ENCODE data around the gene MTTP.
"Not testable (repeated sequence)": the region's sequence is repeated elsewhere in the genome, so short reads cannot be mapped to it uniquely, and the experiment has no call there.

Gene MTTP

DNA sequence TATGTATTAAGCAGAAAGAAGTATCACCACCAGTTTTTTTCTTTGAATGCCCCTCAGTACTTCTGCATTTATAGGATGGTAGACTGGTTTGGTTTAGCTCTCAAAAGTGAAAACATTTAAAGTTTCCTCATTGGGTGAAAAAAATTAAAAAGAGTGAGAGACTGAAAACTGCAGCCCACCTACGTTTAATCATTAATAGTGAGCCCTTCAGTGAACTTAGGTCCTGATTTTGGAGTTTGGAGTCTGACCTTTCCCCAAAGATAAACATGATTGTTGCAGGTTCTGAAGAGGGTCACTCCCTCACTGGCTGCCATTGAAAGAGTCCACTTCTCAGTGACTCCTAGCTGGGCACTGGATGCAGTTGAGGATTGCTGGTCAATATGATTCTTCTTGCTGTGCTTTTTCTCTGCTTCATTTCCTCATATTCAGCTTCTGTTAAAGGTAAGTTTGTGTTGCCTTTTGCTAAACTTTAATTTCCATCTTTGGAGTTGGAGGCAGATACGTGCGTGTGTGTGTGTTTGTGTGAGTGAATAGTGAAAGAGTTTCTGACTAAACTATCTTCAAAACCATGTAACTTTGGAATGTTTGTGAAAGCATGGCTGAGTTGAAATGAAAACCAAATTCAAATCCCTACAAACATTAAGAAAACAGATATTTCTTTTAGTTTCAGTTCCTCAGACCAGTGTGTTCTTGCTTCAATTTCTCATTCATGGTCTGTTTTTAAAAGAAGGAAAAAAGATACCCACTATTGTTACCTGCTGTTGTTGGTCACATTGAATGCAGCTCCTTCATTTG is at the start of gene MTTP:
Gene MTTP, plus strand, starts transcription at position 295 of the 795 bp plus-strand sequence. Its CDS starts 86 bp downstream, at position 381.
- DNase-seq (ENCODE audit: low read depth): no peak

DNA sequence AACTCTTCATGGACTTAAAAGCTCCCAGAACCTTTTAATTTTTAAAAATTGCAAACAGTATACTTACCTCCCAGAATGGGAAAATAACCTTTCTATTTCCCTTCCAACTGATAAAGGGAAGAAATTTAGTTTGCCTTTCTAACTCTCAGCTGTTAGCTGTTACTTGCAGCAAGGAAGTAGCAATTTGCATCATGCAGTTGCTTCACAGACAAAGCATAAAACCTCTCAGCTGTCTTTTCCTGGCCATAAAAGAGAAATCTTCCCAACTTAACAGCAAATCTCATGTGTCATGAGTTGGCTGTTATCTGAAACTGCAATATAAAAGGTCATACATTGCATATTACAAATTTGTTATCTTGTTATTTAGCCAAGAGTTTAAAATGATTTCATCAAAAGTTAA is 45.4 kb upstream of the MTTP start:
- DNase-seq (ENCODE audit: low read depth): no peak

DNA sequence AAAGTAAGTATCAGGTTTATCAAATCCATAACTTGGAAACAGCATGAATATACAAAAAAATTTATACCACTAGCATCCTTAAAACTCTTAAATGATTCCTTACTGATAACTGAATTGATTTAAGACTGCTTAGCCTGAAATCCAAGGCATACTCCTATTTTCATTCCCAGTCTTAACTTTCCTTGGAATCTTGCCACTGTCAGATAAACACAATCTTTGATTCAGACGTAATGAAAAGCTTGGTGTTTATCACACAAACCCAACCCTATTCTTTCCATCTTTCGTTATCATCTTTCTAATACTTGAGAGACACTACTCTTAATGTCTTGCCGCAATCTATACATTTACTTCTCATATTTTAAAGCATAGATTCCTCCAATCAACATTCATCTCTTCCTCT is 44.7 kb upstream of the MTTP start:
- no peak for DNase-seq (ENCODE audit: low read depth)

DNA sequence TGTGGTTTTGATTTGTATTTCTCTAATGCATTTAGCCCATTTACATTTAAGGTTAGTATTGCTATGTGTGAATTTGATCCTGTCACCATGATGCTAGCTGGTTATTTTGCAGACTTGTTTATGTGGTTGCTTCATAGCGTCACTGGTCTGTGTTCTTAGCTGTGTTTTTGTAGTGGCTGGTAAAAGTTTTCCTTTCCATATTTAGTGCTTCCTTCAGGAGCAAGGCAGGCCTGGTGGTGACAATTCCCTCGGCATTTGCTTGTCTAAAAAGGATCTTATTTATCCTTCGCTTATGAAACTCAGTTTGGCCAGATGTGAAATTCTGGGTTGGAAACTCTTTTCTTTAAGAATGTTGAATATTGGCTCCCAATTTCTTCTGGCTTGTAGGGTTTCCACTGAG is 39.9 kb upstream of the MTTP start:
- DNase-seq (ENCODE audit: low read depth): not testable (repeated sequence)

DNA sequence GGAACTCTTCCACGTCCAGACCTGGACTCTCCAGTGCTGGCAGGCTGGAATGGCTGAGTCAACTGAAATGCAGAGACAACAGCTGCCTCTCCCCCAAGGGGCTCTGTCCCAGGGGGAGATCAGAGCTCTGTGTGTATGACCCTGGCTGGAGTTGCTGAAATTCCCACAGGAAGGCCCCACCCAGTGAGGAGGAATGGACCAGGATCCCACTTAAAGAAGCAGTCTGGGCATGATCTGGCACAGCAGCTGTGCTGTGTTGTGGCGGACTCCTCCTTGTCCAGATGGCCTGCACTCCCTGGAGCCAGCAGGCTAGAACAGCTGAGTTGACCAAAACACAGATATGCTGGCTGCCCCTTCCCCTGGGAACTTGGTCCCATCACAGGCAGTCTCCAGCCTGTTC is 38.4 kb upstream of the MTTP start:
- DNase-seq (ENCODE audit: low read depth): no peak

DNA sequence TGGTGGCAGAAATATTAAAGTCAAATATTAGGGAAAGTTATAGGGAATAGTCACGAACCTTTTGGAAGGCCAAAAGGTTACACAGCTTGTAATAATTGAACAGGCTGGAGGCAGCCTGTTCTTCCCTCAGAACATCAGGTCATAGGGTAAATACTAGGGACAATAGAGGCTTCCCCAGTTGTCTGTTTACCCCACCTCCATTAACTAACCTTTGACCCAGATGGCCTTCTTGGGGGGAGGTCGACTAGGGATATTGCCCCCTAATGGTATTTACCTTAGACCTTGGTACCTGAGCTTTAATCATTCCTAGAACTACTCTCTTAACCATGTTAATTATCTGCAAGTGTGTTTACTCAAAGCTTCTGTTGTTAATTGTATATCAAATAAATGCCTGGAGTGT is 37.8 kb upstream of the MTTP start:
- DNase-seq (ENCODE audit: low read depth): no peak

DNA sequence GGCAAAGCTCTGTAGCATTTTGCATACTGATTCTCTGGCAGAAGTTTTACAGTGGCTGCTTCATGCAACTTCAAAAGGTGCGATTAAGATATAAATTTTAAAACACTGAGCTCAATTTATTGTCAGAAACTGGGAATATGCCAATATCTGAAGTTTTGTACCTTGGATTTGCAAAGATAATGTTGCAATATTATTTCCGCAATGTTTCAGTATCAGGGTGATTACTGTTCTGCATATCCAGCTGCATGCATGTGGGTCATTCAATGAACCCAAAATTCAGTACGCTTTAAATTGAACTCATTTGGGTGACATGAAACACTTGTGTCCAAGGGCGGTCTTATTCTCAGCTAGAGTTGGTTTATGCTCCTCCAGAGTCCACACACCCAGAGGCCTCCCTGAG is 37.0 kb upstream of the MTTP start:
- no peak for DNase-seq (ENCODE audit: low read depth)

DNA sequence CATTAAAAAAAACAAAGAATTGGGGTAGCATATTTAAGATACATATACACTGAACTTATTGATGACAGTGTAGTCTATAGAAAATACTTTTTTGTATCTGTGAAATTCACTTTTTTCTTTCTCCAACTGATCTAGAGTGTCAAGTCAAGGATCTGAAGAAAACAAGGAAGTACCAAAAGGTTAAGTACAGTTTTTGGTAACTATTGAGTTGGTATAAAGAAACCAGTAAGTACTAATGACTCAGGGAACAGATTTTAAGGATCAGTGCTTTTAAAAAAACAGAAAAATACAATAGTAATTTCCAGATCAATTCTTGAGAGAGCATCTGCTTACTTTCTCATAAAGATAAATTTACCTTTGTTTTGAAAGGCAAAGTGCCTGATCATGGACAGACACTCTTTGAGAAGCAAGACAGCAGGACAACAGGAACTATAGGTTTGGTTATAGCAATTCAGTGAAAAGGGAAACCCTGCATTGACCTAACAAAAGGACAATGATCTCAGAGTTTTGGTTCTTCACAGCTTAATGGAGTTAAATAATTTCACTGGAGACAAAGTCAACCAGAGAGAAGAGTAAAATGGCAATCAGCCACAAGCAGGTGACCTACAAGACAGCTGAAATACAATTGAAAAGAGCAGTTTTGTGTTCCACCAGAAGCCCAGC is 34.2 kb upstream of the MTTP start:
- DNase-seq (ENCODE audit: low read depth): no peak

DNA sequence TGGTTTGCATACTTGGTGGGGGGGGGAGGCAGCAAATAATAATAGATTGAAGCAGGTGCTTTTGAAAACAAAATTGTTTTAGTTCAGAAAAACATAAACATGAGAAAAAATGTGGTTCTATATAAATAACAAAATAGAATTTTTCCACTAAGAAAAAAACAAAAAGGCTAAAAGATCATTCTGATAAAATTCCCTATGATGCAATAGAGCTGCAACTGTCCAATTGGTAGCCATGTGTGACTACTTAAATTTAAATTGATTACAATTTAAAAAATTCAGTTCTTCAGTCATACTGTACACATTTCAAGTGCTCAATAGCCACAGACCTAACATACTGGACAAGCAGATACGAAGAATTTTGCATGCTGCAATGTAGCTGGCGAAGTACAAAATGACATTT is 21.8 kb upstream of the MTTP start:
- no peak for DNase-seq (ENCODE audit: low read depth)

DNA sequence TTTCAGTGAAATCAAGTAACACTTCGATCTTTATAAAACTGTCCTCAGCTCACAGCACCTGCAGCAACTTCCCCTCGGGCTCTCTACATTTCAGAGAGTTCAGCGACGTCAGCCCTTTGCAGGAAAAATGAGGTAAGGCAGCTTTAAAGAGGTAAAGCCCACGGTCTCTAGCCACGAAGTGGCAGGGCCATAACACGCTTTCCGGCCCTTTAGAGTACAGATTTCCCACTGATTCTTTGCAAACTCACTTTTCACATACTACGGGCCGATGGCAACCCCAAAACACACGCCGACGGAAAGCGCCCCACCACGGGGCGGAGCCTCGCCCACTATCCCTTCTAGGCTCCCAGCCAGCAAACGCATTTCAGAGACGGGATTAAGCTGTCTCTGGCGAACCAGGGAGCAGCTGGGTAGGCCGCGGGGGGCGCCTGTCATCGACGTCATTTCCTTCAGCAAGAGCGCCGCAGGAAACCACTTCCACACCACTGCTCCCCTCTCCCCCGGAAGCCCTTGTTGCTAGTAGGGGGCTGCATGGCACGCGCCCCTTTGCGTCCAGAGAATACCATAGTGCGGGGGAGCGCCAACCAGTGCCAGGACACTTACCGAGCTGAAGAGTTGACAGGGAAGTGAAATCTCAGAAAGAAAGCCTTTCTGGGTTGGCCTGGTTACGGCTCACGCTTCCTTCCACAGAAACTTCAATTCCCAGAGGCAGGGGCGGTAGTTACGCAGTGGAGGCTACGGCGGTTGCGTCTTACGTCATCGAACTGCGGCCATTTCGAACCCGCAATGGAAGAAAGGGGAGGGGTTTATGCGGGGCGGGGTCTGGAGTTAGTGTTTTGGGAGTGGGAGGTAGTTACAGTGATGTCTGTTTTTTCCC is 11.1 kb upstream of the MTTP start, which contains the start of gene TRMT10A:
Gene TRMT10A, minus strand, starts transcription at position 730 of the 877 bp plus-strand sequence. CDS start 4,701 bp downstream, outside the sequence.
- DNase-seq (ENCODE audit: low read depth): peak; percentile 94

DNA sequence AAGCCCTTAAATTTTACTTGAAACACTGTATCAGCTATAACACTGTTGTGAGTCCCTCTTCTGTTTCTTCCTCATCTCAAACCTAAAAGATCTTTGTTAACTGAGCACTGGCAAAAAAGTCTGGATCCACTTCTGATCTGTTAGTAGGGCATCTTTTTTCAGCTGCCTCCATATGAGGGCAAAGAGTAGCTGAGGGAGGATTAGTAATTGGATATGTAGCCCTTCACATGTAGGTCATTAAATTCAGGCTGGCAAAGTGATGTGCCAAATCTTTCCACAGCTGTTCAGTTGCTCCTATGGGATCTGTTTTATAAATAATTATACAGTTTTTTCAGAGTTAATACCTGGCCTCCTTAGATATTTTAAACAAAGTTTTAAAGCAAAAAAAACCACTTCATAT is 9.7 kb upstream of the MTTP start:
- no peak for DNase-seq (ENCODE audit: low read depth)

DNA sequence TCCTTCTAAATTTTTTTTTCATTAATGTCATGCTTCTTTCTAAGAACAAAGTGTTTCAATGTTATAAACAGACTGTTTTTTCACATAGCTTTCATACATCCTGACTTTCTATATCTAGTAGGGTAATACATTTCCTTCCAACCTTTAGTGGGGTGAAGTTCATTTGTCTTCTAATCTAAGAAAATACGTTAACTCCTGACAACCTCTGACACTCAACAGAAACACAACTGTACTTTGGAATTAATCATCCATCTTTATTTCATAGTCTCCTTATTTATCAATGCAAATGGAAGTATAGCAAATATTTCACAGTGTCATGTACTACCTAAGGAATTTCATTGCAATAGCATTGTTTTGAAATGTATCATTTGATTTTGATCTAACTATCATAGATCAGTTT is 2.7 kb upstream of the MTTP start:
- DNase-seq (ENCODE audit: low read depth): no peak

DNA sequence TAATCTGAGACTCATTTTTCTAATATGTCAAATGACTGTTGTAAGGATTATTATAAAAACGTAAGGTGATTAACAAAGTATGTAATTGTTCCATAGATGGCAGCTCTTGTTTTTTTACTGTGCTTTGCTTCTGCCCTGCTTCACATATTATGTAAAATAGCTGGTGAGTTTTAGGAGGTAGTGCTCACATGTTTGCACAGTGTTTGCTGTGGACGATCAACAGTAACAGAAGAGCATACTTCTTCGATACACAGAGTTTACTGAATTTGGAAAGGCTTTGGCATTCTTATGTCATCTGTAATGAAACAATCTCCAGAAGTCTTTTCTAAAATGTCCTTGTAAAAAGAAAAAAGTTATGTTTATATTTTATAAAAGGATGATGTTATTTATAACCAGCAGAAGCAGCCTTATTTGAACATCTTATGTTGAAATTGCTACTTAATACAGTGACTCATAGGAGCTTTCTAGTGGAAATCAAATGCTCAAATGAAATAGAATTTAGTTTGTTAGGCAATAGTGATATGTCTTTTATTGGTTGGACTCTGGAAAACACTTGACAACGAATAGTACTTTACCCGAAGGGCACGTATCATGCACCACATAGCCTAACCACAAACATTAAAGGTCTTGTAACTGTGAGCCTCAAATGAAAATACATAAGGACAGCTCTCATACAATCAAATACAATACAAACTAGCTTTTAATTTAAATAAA is 1.9 kb upstream of the MTTP start:
- no peak for DNase-seq (ENCODE audit: low read depth)

DNA sequence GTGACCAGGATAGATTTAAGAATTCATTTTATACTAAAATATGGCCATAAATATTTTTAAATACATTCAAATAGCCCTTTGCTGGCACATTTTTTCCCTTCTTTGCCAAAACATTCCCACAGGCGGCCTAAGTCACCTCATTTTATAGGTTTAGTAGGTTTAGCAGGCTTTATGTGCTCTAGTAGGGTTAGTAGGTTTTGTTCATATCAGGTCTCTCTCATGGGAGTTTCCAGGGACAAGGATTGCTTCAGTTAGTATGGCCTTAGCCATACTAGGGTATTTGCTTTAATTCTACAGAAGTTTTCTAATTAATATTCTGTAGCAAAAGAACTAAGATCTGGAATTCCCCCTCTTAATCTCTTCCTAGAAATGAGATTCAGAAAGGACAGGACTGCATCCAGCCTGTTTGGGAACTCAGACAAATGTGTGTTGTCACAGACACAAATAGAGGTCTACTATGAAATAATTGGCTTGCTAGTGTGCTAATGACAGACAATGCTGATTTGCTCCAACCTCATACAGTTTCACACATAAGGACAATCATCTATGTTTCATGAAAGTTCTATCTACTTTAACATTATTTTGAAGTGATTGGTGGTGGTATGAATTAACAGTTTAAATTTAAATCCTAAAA is 772 bp upstream of the MTTP start:
- no peak for DNase-seq (ENCODE audit: low read depth)

DNA sequence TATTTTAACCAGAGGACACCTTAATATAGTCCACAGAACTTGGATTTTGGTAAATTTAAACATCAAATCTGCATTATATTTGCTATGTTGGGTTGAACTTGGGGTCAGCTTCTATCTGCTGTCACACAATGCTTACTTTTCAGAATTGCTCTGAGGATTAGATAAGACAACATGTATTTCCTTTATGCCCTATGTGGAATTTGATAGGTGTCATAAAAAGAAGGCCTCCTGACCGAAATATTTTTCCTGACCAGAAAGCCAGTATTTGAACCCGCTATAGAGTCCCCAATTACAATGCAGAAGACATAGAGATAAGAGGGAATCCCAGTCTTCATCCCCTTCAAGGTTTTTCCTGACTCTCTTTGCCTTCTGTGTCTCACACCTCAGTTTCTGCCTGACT is 4.1 kb downstream of the MTTP start:
- no peak for DNase-seq (ENCODE audit: low read depth)

DNA sequence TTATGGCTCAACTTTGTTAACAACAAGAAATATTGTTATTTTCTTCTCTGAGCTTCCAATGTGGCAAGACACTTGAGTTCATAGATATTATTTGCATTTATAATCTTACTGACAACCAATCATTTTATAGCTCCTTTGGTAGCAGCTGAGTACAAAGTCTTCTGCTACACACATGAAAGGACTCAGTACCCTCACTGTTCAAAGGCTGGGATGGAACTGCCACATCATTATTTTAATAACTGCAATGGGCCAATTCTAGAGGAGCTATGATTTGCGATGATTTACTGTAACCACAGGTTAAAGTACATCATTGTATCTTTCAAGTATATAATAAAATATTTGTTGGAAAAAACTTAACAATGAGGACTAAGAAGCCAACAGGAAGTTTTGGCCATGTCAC is 10.9 kb downstream of the MTTP start:
- no peak for DNase-seq (ENCODE audit: low read depth)

DNA sequence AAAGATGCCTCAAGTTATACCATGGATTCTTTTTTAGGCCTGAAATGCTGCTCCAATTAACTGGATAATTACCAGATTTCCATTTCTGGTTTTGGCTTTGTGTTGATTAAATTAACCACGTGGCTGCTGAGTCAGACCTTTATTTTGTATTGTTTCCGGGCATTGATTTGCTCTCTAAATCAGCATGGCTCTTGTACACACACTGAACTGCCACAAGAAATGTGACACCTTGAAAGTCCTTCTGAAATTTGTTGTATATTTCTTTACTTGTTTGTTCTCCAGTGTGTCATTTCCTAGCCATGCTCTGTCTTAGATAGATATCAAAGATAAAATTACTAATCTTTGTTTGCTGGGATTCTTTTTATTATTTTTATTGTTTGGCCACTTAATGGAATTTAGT is 11.7 kb downstream of the MTTP start:
- no peak for DNase-seq (ENCODE audit: low read depth)

DNA sequence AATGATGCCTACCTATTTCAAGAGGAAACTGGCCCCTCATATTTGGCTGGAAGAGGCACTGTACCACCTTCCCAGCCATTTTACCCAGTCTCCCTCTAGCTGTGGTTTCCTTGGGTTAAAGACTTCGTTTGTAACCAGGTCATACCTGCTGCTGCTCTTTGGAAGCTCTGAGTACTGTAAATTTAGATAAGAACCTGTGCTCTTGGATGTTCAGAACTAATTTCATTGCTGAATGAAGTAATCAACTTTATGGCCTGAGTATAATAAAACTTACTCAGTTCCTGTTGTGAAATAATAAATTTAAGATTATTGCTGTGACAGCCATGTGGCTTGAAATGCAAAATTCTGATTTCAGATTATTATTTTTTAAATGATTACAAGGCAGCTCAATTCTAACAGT is 12.2 kb downstream of the MTTP start:
- no peak for DNase-seq (ENCODE audit: low read depth)

DNA sequence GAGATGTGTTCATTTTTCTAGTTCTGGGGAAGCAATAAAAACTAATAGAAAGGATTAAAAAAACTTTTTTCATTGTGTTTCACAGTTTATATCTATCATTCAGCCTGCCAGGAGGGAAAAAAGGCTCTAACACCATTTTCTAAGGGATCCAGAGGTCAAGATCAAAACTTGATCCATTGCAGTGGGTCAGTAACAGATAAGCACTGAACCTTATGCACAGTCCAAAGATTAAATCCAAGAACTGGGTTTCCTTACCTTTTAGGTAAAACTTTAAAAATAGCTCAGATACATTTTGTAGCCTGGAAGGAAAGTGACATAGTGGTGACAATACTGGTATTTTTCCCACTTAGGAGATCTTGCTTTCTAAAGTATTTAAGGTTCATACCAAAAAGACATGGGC is 12.7 kb downstream of the MTTP start:
- no peak for DNase-seq (ENCODE audit: low read depth)

DNA sequence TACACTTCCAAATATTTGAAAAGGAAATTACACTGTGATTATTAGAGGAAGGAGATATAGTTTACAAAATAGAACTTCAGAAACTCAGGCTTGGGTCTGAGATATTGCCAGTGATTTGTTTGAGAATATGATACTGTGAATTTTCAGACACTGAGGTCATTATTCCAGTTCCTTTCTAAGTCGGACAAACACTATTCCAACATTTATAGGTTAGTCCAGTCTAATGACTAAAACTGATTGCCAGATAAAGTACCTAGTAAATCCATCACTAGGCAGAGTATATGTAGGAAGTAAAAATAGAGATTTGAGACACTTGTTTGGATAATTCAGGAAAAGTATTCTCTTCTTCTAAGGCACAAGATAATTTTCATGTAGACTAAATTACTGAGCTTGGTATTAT is 13.2 kb downstream of the MTTP start:
- DNase-seq (ENCODE audit: low read depth): no peak

DNA sequence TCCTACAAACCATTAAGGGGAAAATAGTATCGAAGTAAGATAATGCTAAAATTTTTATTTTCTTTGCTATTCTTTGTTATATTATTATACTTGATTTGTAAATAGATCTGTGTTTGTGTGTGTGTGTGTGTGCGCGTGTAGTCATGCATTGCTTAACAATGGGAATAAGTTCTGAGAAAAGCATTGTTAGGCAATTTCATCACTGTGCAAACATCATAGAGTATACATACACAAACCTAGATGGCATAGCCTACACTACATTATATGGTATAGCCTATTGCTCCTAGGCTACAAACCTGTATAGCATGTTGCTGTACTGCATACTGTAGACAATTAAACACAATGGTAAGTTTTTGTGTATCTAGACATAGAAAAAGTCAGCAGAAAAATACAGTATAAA is 17.1 kb downstream of the MTTP start:
- no peak for DNase-seq (ENCODE audit: low read depth)
